Measurements from ENCODE around the gene ADGRA1.

DNA sequence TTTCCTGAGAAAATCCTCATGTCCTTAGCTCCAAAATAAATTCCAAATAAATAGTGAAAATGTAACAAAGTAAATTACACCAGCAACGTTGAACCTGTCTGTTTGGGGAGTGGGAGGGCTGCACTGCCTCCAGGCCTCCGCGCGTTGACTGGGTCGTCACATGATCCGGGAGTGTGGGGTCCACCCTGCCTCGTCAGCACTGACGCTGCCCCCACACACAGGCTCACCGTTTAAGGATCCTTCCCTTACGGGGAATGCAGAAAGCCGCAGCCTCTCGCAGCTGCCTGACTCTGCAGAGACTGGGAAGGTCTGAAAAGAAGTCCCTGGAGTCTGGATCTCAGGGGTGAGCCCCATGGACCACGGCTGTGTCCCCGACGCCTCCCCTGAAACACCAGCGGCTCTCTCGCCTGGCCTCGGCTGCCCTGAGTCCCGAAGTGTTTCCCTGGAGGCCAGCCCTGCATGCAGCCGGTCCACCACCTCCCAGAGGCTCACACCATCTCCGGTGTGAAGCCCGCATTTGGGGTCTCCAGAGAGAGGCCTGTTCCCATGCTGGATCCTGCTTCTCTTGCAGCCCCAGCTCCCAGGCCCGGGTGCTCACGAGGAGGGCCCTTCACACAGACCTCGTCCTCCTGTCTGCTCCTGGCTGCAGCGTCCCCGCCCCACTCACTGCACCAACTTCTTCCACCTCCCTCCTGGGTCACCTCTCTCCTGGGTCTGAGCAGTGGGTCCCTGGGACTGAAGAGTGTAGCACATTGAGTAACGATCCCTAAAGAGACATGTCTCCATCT lies 49.5 kb upstream of the ADGRA1 start:
- TF ChIP-seq, protein P1, sequence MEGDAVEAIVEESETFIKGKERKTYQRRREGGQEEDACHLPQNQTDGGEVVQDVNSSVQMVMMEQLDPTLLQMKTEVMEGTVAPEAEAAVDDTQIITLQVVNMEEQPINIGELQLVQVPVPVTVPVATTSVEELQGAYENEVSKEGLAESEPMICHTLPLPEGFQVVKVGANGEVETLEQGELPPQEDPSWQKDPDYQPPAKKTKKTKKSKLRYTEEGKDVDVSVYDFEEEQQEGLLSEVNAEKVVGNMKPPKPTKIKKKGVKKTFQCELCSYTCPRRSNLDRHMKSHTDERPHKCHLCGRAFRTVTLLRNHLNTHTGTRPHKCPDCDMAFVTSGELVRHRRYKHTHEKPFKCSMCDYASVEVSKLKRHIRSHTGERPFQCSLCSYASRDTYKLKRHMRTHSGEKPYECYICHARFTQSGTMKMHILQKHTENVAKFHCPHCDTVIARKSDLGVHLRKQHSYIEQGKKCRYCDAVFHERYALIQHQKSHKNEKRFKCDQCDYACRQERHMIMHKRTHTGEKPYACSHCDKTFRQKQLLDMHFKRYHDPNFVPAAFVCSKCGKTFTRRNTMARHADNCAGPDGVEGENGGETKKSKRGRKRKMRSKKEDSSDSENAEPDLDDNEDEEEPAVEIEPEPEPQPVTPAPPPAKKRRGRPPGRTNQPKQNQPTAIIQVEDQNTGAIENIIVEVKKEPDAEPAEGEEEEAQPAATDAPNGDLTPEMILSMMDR (IDR thresholded peaks at IDR 0.05; ENCODE audit: borderline replicate concordance, extremely low read depth, low read length, poor library complexity, severe bottlenecking), result no peak
- no peak for TF ChIP-seq EZH2 (IDR thresholded peaks at IDR 0.05; ENCODE audit: borderline replicate concordance, low read depth, low read length, severe bottlenecking)

Data from DND-41 (cell line).